ENCODE results near the gene ZFHX2. TPM values are rescaled to one million over a fixed set of nuclear protein-coding genes. Genes with fewer than 3 reads are reported as not detected.

Gene ZFHX2
- total RNA-seq (2022; extraction: Qiagen RNA extraction) = 0.47 to 0.95 TPM (median 0.81 TPM) in 5 replicates

DNA sequence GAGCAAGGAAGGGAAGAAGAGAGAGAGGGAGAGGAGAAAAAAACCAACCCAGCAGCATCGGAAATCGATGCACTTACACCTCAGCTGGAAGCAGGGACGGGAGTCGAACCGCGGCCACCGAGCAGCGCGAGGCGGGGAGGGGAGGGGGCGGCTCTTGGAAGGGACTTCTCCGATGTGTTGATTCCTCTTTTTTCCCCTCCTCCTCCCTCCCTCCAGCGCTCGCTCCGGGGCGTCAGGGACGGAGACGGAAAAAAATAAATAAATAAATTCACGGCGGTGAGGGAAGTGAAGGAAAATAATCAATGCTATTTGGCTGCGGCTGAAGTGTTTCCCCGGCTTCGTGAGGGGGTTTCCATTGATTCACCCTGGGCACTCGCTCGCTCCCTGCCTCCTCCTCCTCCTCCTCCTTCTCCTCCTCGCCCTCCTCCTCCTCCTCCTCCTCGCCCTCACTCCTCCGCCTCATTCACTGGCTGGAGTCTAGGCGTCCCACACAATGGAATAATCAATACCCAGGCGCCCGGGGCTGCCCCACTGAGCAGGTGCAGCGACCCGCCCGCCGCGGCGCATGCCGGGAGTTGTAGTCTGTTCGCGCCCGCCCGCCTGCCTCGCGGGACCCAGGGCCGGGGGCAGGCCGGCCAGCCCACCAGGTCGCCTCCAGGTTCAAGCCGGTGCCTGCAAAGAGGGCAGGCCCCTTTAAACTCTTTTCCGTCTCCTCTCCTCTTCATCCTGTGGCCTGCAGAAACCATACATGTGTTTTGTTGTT lies at the start of gene ZFHX2:
TSS of gene ZFHX2 (minus strand) at position 500 of the 763 bp plus-strand sequence. CDS start 16,440 bp downstream, outside the sequence.

DNA sequence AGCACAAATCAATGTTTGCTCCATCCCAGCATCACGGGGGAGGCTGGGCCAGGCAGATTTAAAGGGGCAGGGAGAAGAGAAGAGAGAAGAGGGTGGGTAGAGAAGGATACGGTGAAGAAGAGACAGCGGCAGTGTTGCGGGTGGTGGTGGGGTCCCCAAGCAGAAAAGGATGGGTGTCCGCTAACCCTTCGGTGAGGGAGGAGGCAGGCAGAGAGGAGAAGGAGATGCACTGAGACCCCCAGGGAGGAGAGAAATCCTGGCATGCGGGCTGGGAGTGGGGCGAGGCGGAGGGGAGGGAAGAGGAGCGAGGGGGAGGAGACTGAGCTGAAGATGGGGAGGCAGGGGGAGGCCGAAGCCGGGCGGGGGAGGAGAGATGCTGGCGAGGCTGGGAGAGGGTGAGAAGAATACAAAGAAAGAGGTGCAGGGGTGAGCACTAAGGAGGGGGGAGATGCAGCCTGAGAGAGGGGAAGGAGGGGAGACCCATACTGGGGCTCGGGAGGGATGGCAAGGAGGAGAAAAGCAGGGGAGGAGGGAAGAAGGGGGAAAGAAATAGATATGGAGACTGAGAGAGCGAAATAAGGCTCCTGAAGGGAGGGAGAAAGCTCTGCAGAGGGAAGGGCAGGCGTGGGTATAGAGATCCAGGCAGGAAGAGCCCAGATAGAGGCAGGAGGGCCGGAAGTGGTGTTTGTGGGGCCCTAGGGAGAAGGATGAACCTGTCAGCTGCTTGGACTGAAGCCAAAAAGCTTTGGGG lies 27.2 kb upstream of the ZFHX2 start, which contains the start of gene JPH4:
TSS of gene JPH4 (minus strand) at position 231 of the 751 bp plus-strand sequence. CDS start 1,337 bp downstream, outside the sequence.

DNA sequence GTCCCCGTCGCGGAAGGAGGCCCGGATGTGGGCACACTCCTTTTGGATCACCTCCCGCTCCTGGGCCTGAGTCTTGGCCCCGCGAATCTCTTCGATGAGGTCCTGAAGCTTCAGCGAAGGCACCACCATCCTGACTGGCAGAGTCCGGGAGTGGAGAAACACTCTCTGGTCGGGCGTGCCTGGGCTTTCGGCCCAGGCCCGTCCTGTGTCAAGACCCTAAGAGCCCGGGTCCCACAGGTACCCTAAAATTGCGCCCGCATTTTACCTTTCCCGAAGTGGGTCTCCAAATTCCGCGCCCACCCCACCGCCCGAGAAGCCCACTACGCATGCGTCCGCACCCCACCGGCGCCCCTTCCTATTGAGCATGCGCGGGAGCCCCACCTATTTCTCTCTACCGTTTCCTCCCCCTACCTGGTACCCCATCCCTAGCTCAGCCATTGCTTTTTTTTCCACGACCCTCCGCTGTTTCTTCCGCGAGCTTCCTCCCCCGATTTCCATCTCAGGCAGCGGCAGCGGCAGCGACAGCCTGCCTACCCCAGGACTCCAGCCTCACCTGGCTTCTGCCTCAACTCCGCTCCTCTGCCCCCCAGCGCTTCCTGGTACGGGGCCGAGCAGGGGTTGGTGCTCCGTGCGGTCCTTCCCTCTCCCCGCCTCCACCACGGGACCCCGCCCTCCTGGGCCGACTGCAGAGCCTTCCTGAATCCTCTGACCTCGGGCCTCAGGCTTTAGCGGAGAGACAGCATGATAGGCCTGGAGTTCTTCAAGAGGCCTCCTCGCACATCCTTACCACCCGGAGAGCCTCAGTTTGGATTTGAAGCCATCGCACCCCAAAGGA lies 15.8 kb upstream of the ZFHX2 start, which contains the start of gene AP1G2:
TSS of gene AP1G2 (minus strand) at position 606 of the 835 bp plus-strand sequence. CDS start at position 129, 477 bp downstream.

DNA sequence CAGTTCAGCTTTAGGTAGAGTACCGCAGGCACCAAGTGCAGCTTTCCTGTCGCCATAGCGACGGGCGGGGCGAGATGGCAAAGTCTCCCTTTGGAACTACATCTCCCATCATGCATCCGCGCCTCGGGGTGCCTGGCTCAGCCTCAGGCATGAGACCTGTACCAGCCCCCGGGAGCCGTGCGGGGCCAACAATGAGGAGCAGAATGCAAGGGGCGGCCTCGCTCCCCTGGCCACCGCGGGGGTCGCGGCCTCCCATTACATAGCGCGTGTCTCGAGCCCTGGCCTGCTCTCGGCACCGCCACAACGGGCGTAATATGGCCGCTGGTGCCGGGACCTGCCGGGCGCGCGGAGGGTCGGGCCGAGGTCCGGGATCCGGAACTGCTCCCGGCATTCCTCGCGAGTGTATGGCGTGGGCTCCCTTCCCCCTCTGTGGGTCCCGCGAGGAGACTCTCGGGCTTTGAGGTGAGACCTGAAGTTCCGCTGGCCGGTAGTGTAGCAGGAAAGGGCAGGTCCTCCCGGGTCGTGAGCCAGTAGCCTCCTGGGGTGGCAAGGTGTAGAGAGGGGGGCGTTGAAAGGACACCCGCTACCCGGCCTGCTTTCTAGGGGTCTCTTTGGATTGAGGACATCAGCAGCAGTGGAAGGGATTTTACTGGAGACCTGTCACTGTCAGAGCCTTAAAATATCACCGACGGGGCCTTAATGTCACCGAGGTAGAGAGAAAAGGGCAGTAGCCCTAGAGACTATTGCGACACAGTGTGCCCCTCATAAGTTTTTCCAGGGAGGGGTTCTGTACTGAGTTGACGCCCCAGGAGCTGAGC lies 4.5 kb upstream of the ZFHX2 start, which contains the start of gene THTPA:
TSS of gene THTPA (plus strand) at position 390 of the 818 bp plus-strand sequence. CDS start 487 bp downstream, outside the sequence.

Other genes starting within 250 kb of the ZFHX2 start
- gene PPP1R3E, start 248.9 kb downstream of the ZFHX2 start, total RNA-seq (2022; extraction: Qiagen RNA extraction) = 2.8 to 4.6 TPM (median 4.0 TPM) in 5 replicates
- gene BCL2L2, start 244.9 kb downstream of the ZFHX2 start, total RNA-seq (2022; extraction: Qiagen RNA extraction) = 15.9 to 20.7 TPM (median 19.0 TPM) in 5 replicates
- gene PABPN1, start 230.3 kb downstream of the ZFHX2 start, total RNA-seq (2022; extraction: Qiagen RNA extraction) = 142 to 156 TPM (median 145 TPM) in 5 replicates
- gene SLC22A17, start 198.9 kb downstream of the ZFHX2 start, total RNA-seq (2022; extraction: Qiagen RNA extraction) = 5.5 to 9.4 TPM (median 6.6 TPM) in 5 replicates
- not detected in 5 replicates for gene EFS, start 186.6 kb downstream of the ZFHX2 start, total RNA-seq (2022; extraction: Qiagen RNA extraction)
- not detected in 5 replicates for gene IL25, start 179.0 kb downstream of the ZFHX2 start, total RNA-seq (2022; extraction: Qiagen RNA extraction)
- gene CMTM5, start 174.7 kb downstream of the ZFHX2 start, total RNA-seq (2022; extraction: Qiagen RNA extraction) = not detected in 5 replicates
- gene MYH6, start 143.5 kb downstream of the ZFHX2 start, total RNA-seq (2022; extraction: Qiagen RNA extraction) = 0.03 to 0.11 TPM (median 0.06 TPM) in 4 of 5 replicates, not detected in the other
- not detected in 5 replicates for gene MYH7, start 116.1 kb downstream of the ZFHX2 start, total RNA-seq (2022; extraction: Qiagen RNA extraction)
- 56.7 to 74.9 TPM (median 61.2 TPM) in 5 replicates for gene NGDN, start 82.1 kb downstream of the ZFHX2 start, total RNA-seq (2022; extraction: Qiagen RNA extraction)
- gene THTPA, start 4.5 kb upstream of the ZFHX2 start, total RNA-seq (2022; extraction: Qiagen RNA extraction) = 12.6 to 14.9 TPM (median 13.7 TPM) in 5 replicates
- gene AP1G2, start 16.0 kb upstream of the ZFHX2 start, total RNA-seq (2022; extraction: Qiagen RNA extraction) = 41.8 to 55.8 TPM (median 48.2 TPM) in 5 replicates
- 0.05 to 0.06 TPM (median 0.06 TPM) in 3 of 5 replicates, not detected in the others for gene JPH4, start 27.0 kb upstream of the ZFHX2 start, total RNA-seq (2022; extraction: Qiagen RNA extraction)
- 5.4 to 8.5 TPM (median 6.2 TPM) in 5 replicates for gene DHRS2, start 84.6 kb upstream of the ZFHX2 start, total RNA-seq (2022; extraction: Qiagen RNA extraction)

All from A549 treated with Mapracorat at 1 μM for 4 hours (cell line).